Naive thymus-derived CD4-positive, alpha-beta T cell (primary cell): ENCODE results near the gene ABCF3. TPM values are rescaled to one million over a fixed set of nuclear protein-coding genes. Genes with fewer than 3 reads are reported as not detected.

Experiments
- ATAC-seq: fragments of 150-1000 bp; cut with Tn5 transposase; 2 replicates; pipeline ENCODE4 v1.10.0; 2021; ENCODE audit warnings: mild to moderate bottlenecking, moderate library complexity
- CTCF ChIA-PET: fragments of 350-600 bp; sonication (Branson Sonifier 250); formaldehyde crosslinking; loops from one replicate; lab custom pipeline; 2021; ENCODE audit warnings: antibody characterized with exemption; lab: Charles Lee
- POLR2A ChIA-PET: fragments of 350-600 bp; sonication (Branson Sonifier 250); formaldehyde crosslinking; loops from one replicate; lab custom pipeline; 2021; ENCODE audit warnings: antibody characterized with exemption, inconsistent platforms; lab: Charles Lee
- DNase-seq, 9 donors: peaks; one replicate each; pipeline versions ENCODE4 v3.0.0 to v3.0.0-alpha.2; 2020 to 2022; ENCODE audit warnings: mixed read lengths in 1 of 9
- H3K27ac ChIP-seq: one replicate; pipeline ENCODE4 v1.7.0; 2013; ENCODE audit warnings: mild to moderate bottlenecking, low read depth, low read length, moderate library complexity
- H3K27me3 ChIP-seq, 2 donors: one replicate each; pipeline ENCODE4 v1.7.0; 2013; ENCODE audit warnings: low read length in 2 of 2, mild to moderate bottlenecking in 2 of 2, moderate library complexity in 2 of 2; ENCODE audit not compliant: control insufficient read depth in 2 of 2, insufficient read depth in 2 of 2
- H3K36me3 ChIP-seq, 3 experiments: 1 replicate in 2 of 3; 2 replicates in 1 of 3; pipeline ENCODE4 v1.7.0; 2013; ENCODE audit warnings: low read length in 3 of 3, mild to moderate bottlenecking in 3 of 3, moderate library complexity in 1 of 3; ENCODE audit not compliant: insufficient read depth in 3 of 3, control insufficient read depth in 2 of 3
- H3K4me1 ChIP-seq, 2 donors: one replicate each; pipeline ENCODE4 v1.7.0; 2013; ENCODE audit warnings: low read length in 2 of 2, mild to moderate bottlenecking in 2 of 2, moderate library complexity in 1 of 2; ENCODE audit not compliant: control insufficient read depth in 2 of 2, insufficient read depth in 2 of 2
- H3K4me3 ChIP-seq: 2 replicates; pipeline ENCODE4 v1.7.0; 2013; ENCODE audit warnings: mild to moderate bottlenecking, low read length
- H3K9me3 ChIP-seq, 3 experiments: 1 replicate in 2 of 3; 2 replicates in 1 of 3; pipeline ENCODE4 v1.7.0; 2013; ENCODE audit warnings: low read length in 3 of 3; ENCODE audit not compliant: control insufficient read depth in 2 of 3
- H3K27ac Mint-ChIP-seq, 9 donors: one replicate each; pipeline ENCODE4 v1.8.0; 2020 to 2022; ENCODE audit warnings: mixed read lengths in 9 of 9, mild to moderate bottlenecking in 8 of 9, moderate library complexity in 5 of 9, inconsistent platforms in 2 of 9
- H3K27me3 Mint-ChIP-seq, 5 donors: one replicate each; pipeline ENCODE4 v1.8.0; 2021 to 2022; ENCODE audit warnings: mixed read lengths in 5 of 5, mild to moderate bottlenecking in 1 of 5
- H3K36me3 Mint-ChIP-seq, 5 donors: one replicate each; pipeline ENCODE4 v1.8.0; 2020 to 2022; ENCODE audit warnings: mixed read lengths in 5 of 5, mild to moderate bottlenecking in 3 of 5, inconsistent platforms in 1 of 5
- H3K4me1 Mint-ChIP-seq, 7 donors: one replicate each; pipeline ENCODE4 v1.8.0; 2020 to 2022; ENCODE audit warnings: mixed read lengths in 7 of 7, mild to moderate bottlenecking in 3 of 7, inconsistent platforms in 1 of 7
- H3K4me3 Mint-ChIP-seq, 10 donors: one replicate each; pipeline ENCODE4 v1.8.0; 2020 to 2022; ENCODE audit warnings: mild to moderate bottlenecking in 10 of 10, mixed read lengths in 10 of 10, moderate library complexity in 6 of 10, inconsistent platforms in 2 of 10
- H3K9me3 Mint-ChIP-seq, 11 donors: one replicate each; pipeline ENCODE4 v1.8.0; 2020 to 2022; ENCODE audit warnings: mixed read lengths in 11 of 11, mild to moderate bottlenecking in 4 of 11, inconsistent platforms in 1 of 11, moderate library complexity in 1 of 11
- intact Hi-C, 2 donors: fragments of 100-400 bp; cut with micrococcal nuclease; formaldehyde crosslinking; loops; one replicate each; pipeline ENCODE4 v1.15.1; 2023
- polyA plus RNA-seq, 2 donors: library from polyadenylated mRNA; unstranded; fragments of 300-500 nt; fragmentation: Illumina TruSeq; gene quantifications; one replicate each; pipeline ENCODE4 v1.2.3, GENCODE V29; 2021
- total RNA-seq, 6 experiments: library from RNA in 5 of 6; stranded (reverse) in 5 of 6; gene quantifications; 1 replicate in 5 of 6; 2 replicates in 1 of 6; pipeline ENCODE4 v1.2.3 and lab custom pipeline; 2021 to 2026

Gene ABCF3
- total and polyA plus RNA-seq, 7 experiments from 2014 or later: 47.0 to 153 (median 102) TPM

- POLR2A ChIA-PET: no interaction called here
- Histone ChIP-seq H3K4me1 (no peaks in the 10 kb centered on the region), H3K4me3 (no peak overlapping the region), H3K27me3 (no peaks in the 10 kb centered on the region), H3K27ac (no peak overlapping the region), H3K9me3 (no peaks in the 10 kb centered on the region), H3K36me3 (peaks cover 0 to 65% (median 0%) of the 10 kb centered on the region in 3 experiments)
- no peak for DNase-seq
- peaks cover 8 to 19% (median 11%) of the 10 kb centered on the region in 7 donors for H3K4me1 Mint-ChIP-seq
- peak overlapping the region in 1 of 9 donors; percentile 67 for H3K27ac Mint-ChIP-seq
- no peak for ATAC-seq
- no peak overlapping the region for H3K4me3 Mint-ChIP-seq
- no peaks in the 10 kb centered on the region for H3K9me3 Mint-ChIP-seq
- CTCF ChIA-PET: no interaction called here
- H3K27me3 Mint-ChIP-seq: no peaks in the 10 kb centered on the region
- H3K36me3 Mint-ChIP-seq: peaks cover 0 to 31% (median 5%) of the 10 kb centered on the region in 5 donors
- intact Hi-C loops: no loop called here
Measured at GRCh38 chr3:184164648-184165330, 21.2 kb upstream of the ABCF3 start.

DNA sequence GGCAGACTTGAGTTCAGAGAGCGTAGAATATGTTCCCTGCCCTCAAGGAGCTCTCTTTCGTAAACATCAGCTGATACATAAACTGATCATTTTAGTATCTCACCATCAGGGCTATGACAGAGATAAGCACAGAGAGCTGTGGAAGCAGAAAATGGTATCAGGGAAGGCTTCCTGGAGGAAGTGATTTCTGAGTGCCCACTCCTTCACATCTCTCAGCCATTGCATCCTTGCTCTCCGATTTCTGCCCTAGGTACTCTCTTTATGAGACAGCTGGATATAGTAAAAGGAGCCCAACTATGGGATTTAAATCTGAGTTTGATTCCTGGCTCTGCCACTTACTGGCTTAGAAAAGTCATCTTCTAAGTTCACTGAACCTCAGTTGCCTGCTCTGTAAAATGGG is 20.5 kb upstream of the ABCF3 start:
- Histone ChIP-seq H3K4me1 (no peaks in the 10 kb centered on the region), H3K27ac (no peak overlapping the region), H3K9me3 (no peaks in the 10 kb centered on the region), H3K27me3 (no peaks in the 10 kb centered on the region), H3K4me3 (no peak overlapping the region), H3K36me3 (peaks cover 0 to 71% (median 0%) of the 10 kb centered on the region in 3 experiments)
- Mint-ChIP-seq H3K27ac (no peak overlapping the region), H3K36me3 (peaks cover 0 to 31% (median 5%) of the 10 kb centered on the region in 5 donors), H3K4me1 (peaks cover 4 to 12% (median 6%) of the 10 kb centered on the region in 7 donors), H3K27me3 (no peaks in the 10 kb centered on the region), H3K4me3 (no peak overlapping the region), H3K9me3 (no peaks in the 10 kb centered on the region)
- ChIA-PET CTCF (no interaction called here), POLR2A (no interaction called here)
- intact Hi-C loops: no loop called here
- no peak for DNase-seq
- ATAC-seq: no peak

- Mint-ChIP-seq H3K4me1 (peaks cover under 1 to 5% (median 2%) of the 10 kb centered on the region in 7 donors), H3K27me3 (no peaks in the 10 kb centered on the region), H3K36me3 (peaks cover 0 to 36% (median 5%) of the 10 kb centered on the region in 5 donors), H3K27ac (no peak overlapping the region), H3K4me3 (no peak overlapping the region), H3K9me3 (no peaks in the 10 kb centered on the region)
- ATAC-seq: no peak
- no peak for DNase-seq
- H3K4me1 ChIP-seq: no peaks in the 10 kb centered on the region
- no peaks in the 10 kb centered on the region for H3K9me3 ChIP-seq
- ChIA-PET CTCF (interaction anchor here (0.5 kb wide), 1 partner anchor 262 kb away, joined by 3 read pairs; no protein-coding TSS in a partner anchor), POLR2A (no interaction called here)
- H3K27me3 ChIP-seq: no peaks in the 10 kb centered on the region
- H3K27ac ChIP-seq: no peak overlapping the region
- H3K4me3 ChIP-seq: no peak overlapping the region
- intact Hi-C loops: no loop called here
- peaks cover 0 to 77% (median 0%) of the 10 kb centered on the region in 3 experiments for H3K36me3 ChIP-seq
Measured at GRCh38 chr3:184166671-184167070, 19.3 kb upstream of the ABCF3 start.

- Mint-ChIP-seq H3K27ac (no peak overlapping the region), H3K4me3 (no peak overlapping the region), H3K36me3 (peaks cover 0 to 32% (median 7%) of the 10 kb centered on the region in 5 donors), H3K9me3 (no peaks in the 10 kb centered on the region), H3K27me3 (no peaks in the 10 kb centered on the region), H3K4me1 (peaks cover 0 to 4% (median under 1%) of the 10 kb centered on the region in 7 donors)
- Histone ChIP-seq H3K4me3 (no peak overlapping the region), H3K36me3 (peaks cover 0 to 77% (median 0%) of the 10 kb centered on the region in 3 experiments), H3K9me3 (no peaks in the 10 kb centered on the region), H3K27ac (no peak overlapping the region), H3K4me1 (no peaks in the 10 kb centered on the region), H3K27me3 (no peaks in the 10 kb centered on the region)
- ChIA-PET CTCF (no interaction called here), POLR2A (interaction anchor here (1.9 kb wide), 1 partner anchor 12 kb away, joined by 4 read pairs; the partner anchor contains the start of gene DVL3)
- intact Hi-C loops: no loop called here
- ATAC-seq: no peak
- DNase-seq: no peak
Measured at GRCh38 chr3:184167786-184168185, 18.2 kb upstream of the ABCF3 start.

DNA sequence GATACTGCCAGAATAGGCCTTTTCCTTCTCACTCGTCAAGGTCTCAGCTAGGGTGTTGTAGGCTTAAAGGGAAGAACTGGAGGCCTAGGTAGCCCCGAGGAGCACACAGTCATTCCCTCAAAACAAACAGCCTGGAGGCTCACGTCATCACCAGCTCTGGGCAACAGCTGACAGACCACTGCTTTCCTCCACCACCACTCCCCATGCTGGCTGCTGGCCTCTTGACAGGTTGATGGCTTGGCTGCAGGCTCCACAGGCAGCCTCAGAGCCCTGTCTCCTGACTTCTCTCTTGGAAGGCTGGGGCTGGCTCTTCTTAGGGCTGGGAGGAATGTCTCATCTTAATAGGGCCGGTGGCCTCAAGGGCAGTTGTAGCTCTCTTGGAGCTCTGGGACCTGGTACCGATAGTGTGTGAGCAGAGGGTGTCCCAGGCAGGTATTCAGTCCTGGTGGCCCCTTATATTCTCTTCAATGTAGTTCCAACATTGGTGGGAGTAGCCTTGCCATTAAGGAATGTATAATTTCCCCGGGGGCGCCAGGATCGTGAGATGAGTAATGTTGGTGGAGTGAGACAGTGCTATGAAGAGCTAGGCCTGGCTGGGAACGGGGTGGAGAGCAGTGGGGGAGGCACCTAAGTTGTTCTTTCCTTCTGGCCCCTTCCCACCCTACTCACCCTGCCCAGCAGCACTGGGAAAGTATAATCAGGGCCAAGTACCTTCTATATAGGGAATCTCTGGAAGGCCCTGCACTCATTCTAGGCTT is 17.5 kb upstream of the ABCF3 start:
- DNase-seq (no peak), ATAC-seq (no peak)
- no peaks in the 10 kb centered on the region for H3K9me3 Mint-ChIP-seq
- H3K36me3 Mint-ChIP-seq: peaks cover 0 to 30% (median 9%) of the 10 kb centered on the region in 5 donors
- no peak overlapping the region for H3K4me3 Mint-ChIP-seq
- intact Hi-C loops: no loop called here
- POLR2A ChIA-PET: interaction anchor here (0.7 to 1.9 kb wide), 2 partner anchors 11 to 13 kb away, joined by 3 to 4 read pairs; partner anchors contain the start of gene DVL3
- no peak overlapping the region for H3K27ac ChIP-seq
- peaks cover 0 to 5% (median 1%) of the 10 kb centered on the region in 7 donors for H3K4me1 Mint-ChIP-seq
- H3K4me3 ChIP-seq: no peak overlapping the region
- peak overlapping the region in 2 of 9 donors; percentile 7 to 11 for H3K27ac Mint-ChIP-seq
- peaks cover 0 to 70% (median 0%) of the 10 kb centered on the region in 3 experiments for H3K36me3 ChIP-seq
- H3K4me1 ChIP-seq: no peaks in the 10 kb centered on the region
- CTCF ChIA-PET: no interaction called here
- no peaks in the 10 kb centered on the region for H3K27me3 Mint-ChIP-seq
- no peaks in the 10 kb centered on the region for H3K27me3 ChIP-seq
- no peaks in the 10 kb centered on the region for H3K9me3 ChIP-seq

- Mint-ChIP-seq H3K4me3 (no peak overlapping the region), H3K9me3 (no peaks in the 10 kb centered on the region), H3K27ac (no peak overlapping the region), H3K4me1 (peaks cover 0 to 11% (median 7%) of the 10 kb centered on the region in 7 donors), H3K27me3 (no peaks in the 10 kb centered on the region), H3K36me3 (peaks cover 0 to 20% (median 9%) of the 10 kb centered on the region in 5 donors)
- no peaks in the 10 kb centered on the region for H3K27me3 ChIP-seq
- ChIA-PET CTCF (no interaction called here), POLR2A (no interaction called here)
- no peaks in the 10 kb centered on the region for H3K9me3 ChIP-seq
- peaks cover 0 to 59% (median 0%) of the 10 kb centered on the region in 3 experiments for H3K36me3 ChIP-seq
- ATAC-seq (no peak), DNase-seq (no peak)
- no peak overlapping the region for H3K4me3 ChIP-seq
- H3K27ac ChIP-seq: no peak overlapping the region
- intact Hi-C loops: loop anchor here in 1 of 2 donors (10.0 kb wide), 1 partner anchor 535 kb away; the partner anchor contains the start of gene KLHL24
- H3K4me1 ChIP-seq: no peaks in the 10 kb centered on the region
Measured at GRCh38 chr3:184169896-184170875, 15.8 kb upstream of the ABCF3 start.
